ENCODE results near the gene PTPRG. TPM values are rescaled to one million over a fixed set of nuclear protein-coding genes. Genes with fewer than 3 reads are reported as not detected.
A peak's percentile ranks its signal among the peaks of the same experiment; 100 is the strongest.

PTPRG gene
- polyA plus RNA-seq, 1 donor (not counting 4 experiments of a cell fraction or from before 2014, with no cell fraction given): 12.1 TPM

DNA sequence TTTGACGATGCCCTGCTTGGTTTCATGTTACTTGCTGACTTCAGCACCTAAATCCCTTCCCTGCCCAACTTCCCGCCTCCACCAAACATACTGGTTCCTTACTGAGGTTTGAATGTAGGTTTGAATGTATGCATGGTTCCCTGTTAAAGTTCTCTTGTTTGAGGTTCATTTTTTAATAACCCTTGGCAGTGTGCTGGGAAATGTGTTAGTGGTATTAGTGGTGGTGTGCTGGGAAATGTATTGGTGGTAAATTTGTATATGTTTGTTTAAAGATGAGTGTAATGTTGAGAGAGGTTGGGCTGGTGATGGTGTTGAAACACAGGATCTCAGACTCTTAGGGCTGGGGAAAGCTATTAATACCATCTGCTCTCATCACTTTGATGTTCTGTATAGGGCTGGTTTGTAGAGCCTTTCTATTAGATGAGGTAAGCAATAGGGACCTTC is 392.7 kb downstream of the PTPRG start:
- Histone ChIP-seq H2AFZ (ENCODE audit: control insufficient read depth, low read length) (no peak overlapping the region), H3K27me3 (ENCODE audit: control insufficient read depth, extremely low read depth, insufficient read depth, low read length) (no peaks in the 10 kb centered on the region), H4K20me1 (ENCODE audit: control insufficient read depth, extremely low read depth, insufficient read depth, low read length) (no peaks in the 10 kb centered on the region), H3K27ac (ENCODE audit: control insufficient read depth, insufficient read depth, low read length) (no peak overlapping the region), H3K9ac (ENCODE audit: control insufficient read depth, extremely low read depth, insufficient read depth, low read length) (no peak overlapping the region), H3K9me3 (ENCODE audit: control insufficient read depth, low read depth, low read length) (no peaks in the 10 kb centered on the region), H3K36me3 (ENCODE audit: control insufficient read depth in 2 of 2, extremely low read depth in 1 of 2, insufficient read depth in 2 of 2, low read length in 2 of 2) (no peaks in the 10 kb centered on the region), H3K4me3 (ENCODE audit: control insufficient read depth in 2 of 3, extremely low read depth in 1 of 3, insufficient read depth in 2 of 3, low read depth in 1 of 3, low read length in 3 of 3) (no peak overlapping the region), H3K9me1 (ENCODE audit: control insufficient read depth, extremely low read depth, insufficient read depth, low read length) (no peaks in the 10 kb centered on the region), H3K4me1 (ENCODE audit: control insufficient read depth, extremely low read depth, insufficient read depth, low read length) (peaks cover 21% of the 10 kb centered on the region), H3K4me2 (ENCODE audit: control insufficient read depth, extremely low read depth, insufficient read depth, low read depth, low read length) (no peak overlapping the region), H3K79me2 (ENCODE audit: control insufficient read depth, insufficient read depth, low read length) (no peaks in the 10 kb centered on the region)
- no peak for DNase-seq (ENCODE audit: low read depth, low spot score)
- no peak for FAIRE-seq
- TF ChIP-seq CTCF (optimal IDR thresholded peaks at IDR 0.05 in 1 of 3, IDR thresholded peaks at IDR 0.05 in 1 of 3, conservative IDR thresholded peaks at IDR 0.05 in 1 of 3; ENCODE audit: extremely low read depth in 1 of 3, insufficient read depth in 2 of 3, low read length in 3 of 3): no peak
- no peak for TF ChIP-seq EZH2 (IDR thresholded peaks at IDR 0.05; ENCODE audit: low read length)
- dilution Hi-C loops (cut with MboI; ENCODE audit: extremely low pct_ligation_motif_present, low sequenced_read_pairs): no loop called here

DNA sequence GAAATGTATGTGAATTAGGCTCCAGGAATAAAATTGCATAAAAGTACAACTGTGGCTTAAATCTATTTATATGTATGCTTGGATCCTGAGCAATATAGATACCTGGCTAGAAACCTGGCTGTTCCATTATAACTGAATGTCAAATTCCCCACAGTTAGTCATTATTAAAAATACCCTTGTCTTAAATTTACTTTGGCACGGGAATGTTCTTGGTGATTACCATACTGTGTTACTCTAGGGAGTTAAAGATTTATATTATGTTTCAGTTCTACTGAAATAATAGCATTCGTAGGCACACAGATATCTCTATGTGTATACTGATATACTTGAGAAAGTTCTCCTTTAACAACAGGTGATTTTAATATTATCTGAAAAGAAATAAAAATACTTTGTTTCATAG is 394.1 kb downstream of the PTPRG start:
- no peaks in the 10 kb centered on the region for H4K20me1 ChIP-seq (ENCODE audit: control insufficient read depth, extremely low read depth, insufficient read depth, low read length)
- no peak for FAIRE-seq

More for the DNA sequence above, 394.1 kb downstream of the PTPRG start:
- Histone ChIP-seq H3K79me2 (ENCODE audit: control insufficient read depth, insufficient read depth, low read length) (no peaks in the 10 kb centered on the region), H3K9ac (ENCODE audit: control insufficient read depth, extremely low read depth, insufficient read depth, low read length) (no peak overlapping the region), H3K36me3 (ENCODE audit: control insufficient read depth in 2 of 2, extremely low read depth in 1 of 2, insufficient read depth in 2 of 2, low read length in 2 of 2) (no peaks in the 10 kb centered on the region), H3K4me2 (ENCODE audit: control insufficient read depth, extremely low read depth, insufficient read depth, low read depth, low read length) (peak overlapping the region; percentile 68), H3K4me1 (ENCODE audit: control insufficient read depth, extremely low read depth, insufficient read depth, low read length) (peaks cover 22% of the 10 kb centered on the region), H3K27ac (ENCODE audit: control insufficient read depth, insufficient read depth, low read length) (peak overlapping the region; percentile 24), H2AFZ (ENCODE audit: control insufficient read depth, low read length) (no peak overlapping the region), H3K4me3 (ENCODE audit: control insufficient read depth in 2 of 3, extremely low read depth in 1 of 3, insufficient read depth in 2 of 3, low read depth in 1 of 3, low read length in 3 of 3) (no peak overlapping the region), H3K27me3 (ENCODE audit: control insufficient read depth, extremely low read depth, insufficient read depth, low read length) (no peaks in the 10 kb centered on the region), H3K9me1 (ENCODE audit: control insufficient read depth, extremely low read depth, insufficient read depth, low read length) (no peaks in the 10 kb centered on the region), H3K9me3 (ENCODE audit: control insufficient read depth, low read depth, low read length) (no peaks in the 10 kb centered on the region)
- dilution Hi-C loops (cut with MboI; ENCODE audit: extremely low pct_ligation_motif_present, low sequenced_read_pairs): no loop called here
- no peak for DNase-seq (ENCODE audit: low read depth, low spot score)
- TF ChIP-seq EZH2 (IDR thresholded peaks at IDR 0.05; ENCODE audit: low read length) (no peak), CTCF (optimal IDR thresholded peaks at IDR 0.05 in 1 of 3, IDR thresholded peaks at IDR 0.05 in 1 of 3, conservative IDR thresholded peaks at IDR 0.05 in 1 of 3; ENCODE audit: extremely low read depth in 1 of 3, insufficient read depth in 2 of 3, low read length in 3 of 3) (no peak)

Data from keratinocyte (primary cell).